PC-3 (cell line): Measurements from ENCODE around the gene KLF1.

Experiments
- CTCF ChIP-seq: fragments of 300-600 bp; sonication (generic); conservative IDR thresholded peaks from 2 replicates; pipeline ENCODE4 v1.5.1; 2017; ENCODE audit warnings: antibody characterized with exemption, low read depth, mild to moderate bottlenecking, low read length
- EZH2 ChIP-seq: fragments of 300-600 bp; sonication (generic); IDR thresholded peaks from one replicate; pipeline ENCODE4 v1.6.1; 2017; ENCODE audit warnings: antibody characterized with exemption, mild to moderate bottlenecking, low read length; ENCODE audit not compliant: unreplicated experiment

- TF ChIP-seq CTCF (no peak), EZH2 (no peak)
Measured at GRCh38 chr19:12890787-12891552, 4.0 kb upstream of the KLF1 start, which contains the start of gene GCDH.
